ENCODE results near the gene ANAPC10.

The ANAPC10 gene

GRCh38 chr4:145061318-145061920, 36.6 kb downstream of the ANAPC10 start:
- Mint-ChIP-seq H3K27me3 (ENCODE audit: low read depth) (no peaks in the 10 kb centered on the region), H3K27ac (no peak overlapping the region), H3K4me1 (peaks cover 10% of the 10 kb centered on the region), H3K36me3 (ENCODE audit: low read depth) (peaks cover 15% of the 10 kb centered on the region), H3K9me3 (no peaks in the 10 kb centered on the region), H3K4me3 (no peak overlapping the region)
- TF ChIP-seq CTCF (IDR thresholded peaks at IDR 0.05; ENCODE audit: unreplicated experiment in 3 of 3): peak; percentile 45 to 63 (median 52)

- Mint-ChIP-seq H3K27me3 (ENCODE audit: low read depth) (no peaks in the 10 kb centered on the region), H3K9me3 (no peaks in the 10 kb centered on the region), H3K4me3 (no peak overlapping the region), H3K4me1 (peaks cover 5% of the 10 kb centered on the region), H3K36me3 (ENCODE audit: low read depth) (peaks cover 17% of the 10 kb centered on the region), H3K27ac (no peak overlapping the region)
- no peak for TF ChIP-seq CTCF (IDR thresholded peaks at IDR 0.05; ENCODE audit: unreplicated experiment in 3 of 3)
Measured at GRCh38 chr4:145058256-145058655, 39.7 kb downstream of the ANAPC10 start.

GRCh38 chr4:145056325-145057130, 41.5 kb downstream of the ANAPC10 start:
- no peak overlapping the region for H3K27ac Mint-ChIP-seq
- H3K9me3 Mint-ChIP-seq: no peaks in the 10 kb centered on the region
- TF ChIP-seq CTCF (IDR thresholded peaks at IDR 0.05; ENCODE audit: unreplicated experiment in 3 of 3): no peak
- H3K27me3 Mint-ChIP-seq (ENCODE audit: low read depth): no peaks in the 10 kb centered on the region
- H3K36me3 Mint-ChIP-seq (ENCODE audit: low read depth): peaks cover 14% of the 10 kb centered on the region
- no peak overlapping the region for H3K4me3 Mint-ChIP-seq
- peaks cover 4% of the 10 kb centered on the region for H3K4me1 Mint-ChIP-seq

- no peak for TF ChIP-seq CTCF (IDR thresholded peaks at IDR 0.05; ENCODE audit: unreplicated experiment in 3 of 3)
- Mint-ChIP-seq H3K27ac (no peak overlapping the region), H3K36me3 (ENCODE audit: low read depth) (peaks cover 16% of the 10 kb centered on the region), H3K27me3 (ENCODE audit: low read depth) (no peaks in the 10 kb centered on the region), H3K9me3 (no peaks in the 10 kb centered on the region), H3K4me3 (no peak overlapping the region), H3K4me1 (no peaks in the 10 kb centered on the region)
Measured at GRCh38 chr4:145055533-145056257, 42.3 kb downstream of the ANAPC10 start.

GRCh38 chr4:145049241-145049640, 48.8 kb downstream of the ANAPC10 start:
- no peak for TF ChIP-seq CTCF (IDR thresholded peaks at IDR 0.05; ENCODE audit: unreplicated experiment in 3 of 3)
- Mint-ChIP-seq H3K27me3 (ENCODE audit: low read depth) (no peaks in the 10 kb centered on the region), H3K4me1 (no peaks in the 10 kb centered on the region), H3K4me3 (no peak overlapping the region), H3K36me3 (ENCODE audit: low read depth) (peaks cover 20% of the 10 kb centered on the region), H3K27ac (no peak overlapping the region), H3K9me3 (no peaks in the 10 kb centered on the region)
